Uterus (tissue), 2 donors: ENCODE data around the gene COX11.

Experiments used
- POLR2A ChIP-seq, 2 donors: fragments of 450-650 bp; IDR thresholded peaks; one replicate each; pipeline ENCODE4 v1.6.1; 2016; ENCODE audit warnings: antibody characterized with exemption in 2 of 2, mild to moderate bottlenecking in 1 of 2, moderate library complexity in 1 of 2
- TF ChIP-seq, protein P1 (sequence below), 4 experiments: fragments of 200-600 bp in 2 of 4; fragments of 450-650 bp in 2 of 4; sonication (generic) in 2 of 4; IDR thresholded peaks; one replicate each; pipeline ENCODE4 v1.5.1; 2016 to 2019; ENCODE audit warnings: antibody characterized with exemption in 4 of 4, mild to moderate bottlenecking in 2 of 4, moderate library complexity in 1 of 4

DNA sequence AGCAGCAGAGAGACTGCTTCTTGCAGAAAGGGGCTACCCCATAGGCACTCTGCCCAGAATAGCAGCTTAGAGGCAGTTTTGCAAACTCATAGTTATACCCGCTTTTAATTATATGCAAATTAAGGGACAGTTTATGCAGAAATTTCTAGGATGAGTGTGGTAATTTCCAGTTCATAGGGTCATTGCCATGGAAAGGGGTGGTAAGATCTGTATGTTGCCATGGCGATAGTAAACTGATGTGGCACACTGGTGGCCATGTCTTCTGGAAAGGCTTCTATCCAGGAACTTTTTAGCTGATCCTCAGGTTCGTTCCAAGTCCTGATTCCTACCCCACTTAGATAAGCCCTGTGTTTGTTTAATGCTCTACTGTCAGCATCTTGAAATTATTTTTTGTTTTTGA lies 6.3 kb upstream of the COX11 start:
- TF ChIP-seq, protein P1, sequence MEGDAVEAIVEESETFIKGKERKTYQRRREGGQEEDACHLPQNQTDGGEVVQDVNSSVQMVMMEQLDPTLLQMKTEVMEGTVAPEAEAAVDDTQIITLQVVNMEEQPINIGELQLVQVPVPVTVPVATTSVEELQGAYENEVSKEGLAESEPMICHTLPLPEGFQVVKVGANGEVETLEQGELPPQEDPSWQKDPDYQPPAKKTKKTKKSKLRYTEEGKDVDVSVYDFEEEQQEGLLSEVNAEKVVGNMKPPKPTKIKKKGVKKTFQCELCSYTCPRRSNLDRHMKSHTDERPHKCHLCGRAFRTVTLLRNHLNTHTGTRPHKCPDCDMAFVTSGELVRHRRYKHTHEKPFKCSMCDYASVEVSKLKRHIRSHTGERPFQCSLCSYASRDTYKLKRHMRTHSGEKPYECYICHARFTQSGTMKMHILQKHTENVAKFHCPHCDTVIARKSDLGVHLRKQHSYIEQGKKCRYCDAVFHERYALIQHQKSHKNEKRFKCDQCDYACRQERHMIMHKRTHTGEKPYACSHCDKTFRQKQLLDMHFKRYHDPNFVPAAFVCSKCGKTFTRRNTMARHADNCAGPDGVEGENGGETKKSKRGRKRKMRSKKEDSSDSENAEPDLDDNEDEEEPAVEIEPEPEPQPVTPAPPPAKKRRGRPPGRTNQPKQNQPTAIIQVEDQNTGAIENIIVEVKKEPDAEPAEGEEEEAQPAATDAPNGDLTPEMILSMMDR (IDR thresholded peaks at IDR 0.05): no peak
- no peak for TF ChIP-seq POLR2A (IDR thresholded peaks at IDR 0.05)
